ENCODE data around the gene ZNF326. TPM values are rescaled to one million over a fixed set of nuclear protein-coding genes. Genes with fewer than 3 reads are reported as not detected.
A peak's percentile ranks its signal among the peaks of the same experiment; 100 is the strongest.

Gene ZNF326
- total RNA-seq, 1 donor from 2014 or later: 18.0 TPM

- no peaks in the 10 kb centered on the region for H3K4me1 ChIP-seq
- DNase-seq (no peak), ATAC-seq (no peak)
- H3K27ac ChIP-seq: no peak overlapping the region
- H3K9me3 ChIP-seq: peaks cover 6% of the 10 kb centered on the region
- no peak overlapping the region for H3K4me3 ChIP-seq
- intact Hi-C loops (cut with DNase I): no loop called here
- no peaks in the 10 kb centered on the region for H3K27me3 ChIP-seq
- peaks cover 83% of the 10 kb centered on the region for H3K36me3 ChIP-seq
- TF ChIP-seq CTCF (IDR thresholded peaks at IDR 0.05): no peak
These were observed 32.4 kb downstream of the ZNF326 start for GRCh38 chr1:90027281-90027680.

- H3K27ac ChIP-seq: no peak overlapping the region
- no peak for TF ChIP-seq CTCF (IDR thresholded peaks at IDR 0.05)
- H3K4me1 ChIP-seq: no peaks in the 10 kb centered on the region
- intact Hi-C loops (cut with DNase I): no loop called here
- no peaks in the 10 kb centered on the region for H3K27me3 ChIP-seq
- no peak for DNase-seq
- no peaks in the 10 kb centered on the region for H3K36me3 ChIP-seq
- ATAC-seq: no peak
- H3K4me3 ChIP-seq: no peak overlapping the region
- H3K9me3 ChIP-seq: no peaks in the 10 kb centered on the region
These were observed 44.7 kb downstream of the ZNF326 start for GRCh38 chr1:90039652-90040051.

- H3K27me3 ChIP-seq: no peaks in the 10 kb centered on the region
- ATAC-seq (no peak), DNase-seq (no peak)
- H3K4me1 ChIP-seq: no peaks in the 10 kb centered on the region
- H3K36me3 ChIP-seq: no peaks in the 10 kb centered on the region
- H3K27ac ChIP-seq: no peak overlapping the region
- H3K9me3 ChIP-seq: no peaks in the 10 kb centered on the region
- intact Hi-C loops (cut with DNase I): no loop called here
- H3K4me3 ChIP-seq: no peak overlapping the region
- no peak for TF ChIP-seq CTCF (IDR thresholded peaks at IDR 0.05)
These were observed 48.7 kb downstream of the ZNF326 start for GRCh38 chr1:90043586-90043985.

GRCh38 chr1:90044346-90044745 is 49.4 kb downstream of the ZNF326 start:
- Histone ChIP-seq H3K27ac (no peak overlapping the region), H3K4me3 (no peak overlapping the region), H3K36me3 (no peaks in the 10 kb centered on the region), H3K9me3 (no peaks in the 10 kb centered on the region), H3K4me1 (no peaks in the 10 kb centered on the region), H3K27me3 (no peaks in the 10 kb centered on the region)
- DNase-seq (no peak), ATAC-seq (no peak)
- no peak for TF ChIP-seq CTCF (IDR thresholded peaks at IDR 0.05)
- intact Hi-C loops (cut with DNase I): no loop called here

GRCh38 chr1:90045853-90046563 is 51.1 kb downstream of the ZNF326 start:
- no peaks in the 10 kb centered on the region for H3K9me3 ChIP-seq
- ATAC-seq: no peak
- intact Hi-C loops (cut with DNase I): no loop called here
- TF ChIP-seq CTCF (IDR thresholded peaks at IDR 0.05): peak; percentile 43
- H3K36me3 ChIP-seq: no peaks in the 10 kb centered on the region
- no peak overlapping the region for H3K27ac ChIP-seq
- no peak overlapping the region for H3K4me3 ChIP-seq
- no peaks in the 10 kb centered on the region for H3K4me1 ChIP-seq
- no peaks in the 10 kb centered on the region for H3K27me3 ChIP-seq
- no peak for DNase-seq

- Histone ChIP-seq H3K27ac (no peak overlapping the region), H3K36me3 (no peaks in the 10 kb centered on the region), H3K27me3 (no peaks in the 10 kb centered on the region), H3K4me3 (no peak overlapping the region), H3K4me1 (no peaks in the 10 kb centered on the region), H3K9me3 (no peaks in the 10 kb centered on the region)
- TF ChIP-seq CTCF (IDR thresholded peaks at IDR 0.05): no peak
- DNase-seq: no peak
- no peak for ATAC-seq
- intact Hi-C loops (cut with DNase I): no loop called here
These were observed 51.7 kb downstream of the ZNF326 start for GRCh38 chr1:90046635-90047034.
